NCI-H748 treated with DMSO at 0.1 percent for 48 hours (cell line): Measurements from ENCODE around the gene TDRD12.

ENCODE experiments used
- DNase-seq: peaks from one replicate; lab custom pipeline; 2025; lab: John Stamatoyannopoulos, UW

TDRD12 gene

DNA sequence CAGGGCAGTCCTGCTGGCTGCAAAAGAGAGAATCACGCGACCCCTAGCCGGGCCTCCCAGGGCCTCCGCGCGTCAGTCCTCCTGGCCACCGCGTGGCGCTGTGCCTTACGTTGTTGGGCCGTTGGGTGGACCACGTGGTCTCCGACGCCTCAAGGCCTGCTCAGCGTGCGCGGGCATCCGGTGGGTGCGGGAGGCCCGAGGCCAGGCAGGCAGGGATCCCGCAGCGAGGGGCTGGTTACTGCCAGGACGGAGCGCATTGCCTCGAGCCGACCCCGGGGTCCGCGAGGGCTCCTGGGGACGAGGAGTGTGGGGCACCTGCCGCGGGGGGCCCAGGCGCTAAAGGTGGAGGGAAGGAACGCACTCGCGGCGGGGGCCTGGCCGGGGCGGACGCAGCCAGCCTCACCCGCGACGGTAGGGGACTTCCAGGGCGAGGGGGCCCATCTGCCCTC, at the start of gene TDRD12:
Gene TDRD12 (plus strand): TSS at position 157 of the 449 bp plus-strand sequence. CDS start 306 bp downstream, outside the sequence.
- no peak for DNase-seq

DNA sequence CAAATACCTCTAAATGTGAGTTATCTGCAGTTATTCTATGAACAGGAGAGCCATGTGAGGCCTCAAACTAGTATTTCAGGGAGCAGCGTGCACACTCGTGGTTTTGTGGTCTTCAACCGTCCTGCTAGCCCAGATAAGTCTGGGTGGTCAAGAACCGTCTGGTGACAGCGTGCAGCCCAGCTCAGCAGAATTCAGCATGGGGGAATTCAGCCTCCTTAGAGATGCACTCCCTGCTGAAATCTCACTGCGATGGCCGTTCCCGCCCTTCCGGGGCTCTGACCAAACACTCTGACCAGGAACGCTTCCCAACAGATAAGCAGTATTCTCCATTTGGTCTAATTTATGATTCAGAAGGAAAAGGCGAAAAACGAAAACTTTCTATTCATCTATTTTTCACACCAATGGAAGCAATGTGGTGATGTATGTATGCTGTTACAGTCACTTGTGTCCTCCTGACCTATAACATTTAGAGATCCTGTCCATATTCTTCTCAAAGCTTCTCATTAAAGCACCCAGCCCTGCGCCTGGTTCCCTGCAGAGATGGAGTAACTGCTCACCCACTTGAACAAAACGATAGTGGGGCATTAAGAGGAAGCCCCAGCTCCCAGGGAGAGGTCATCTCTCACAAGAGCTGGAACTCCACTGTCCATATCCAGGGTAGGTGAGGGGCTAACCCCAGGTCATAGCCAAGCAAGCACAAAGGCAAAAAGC, 47.5 kb upstream of the TDRD12 start:
- no peak for DNase-seq

GRCh38 chr19:32672841-32673240, 46.7 kb upstream of the TDRD12 start:
- DNase-seq, result no peak

- no peak for DNase-seq
Observed at GRCh38 chr19:32673573-32673972, 46.0 kb upstream of the TDRD12 start.

DNA sequence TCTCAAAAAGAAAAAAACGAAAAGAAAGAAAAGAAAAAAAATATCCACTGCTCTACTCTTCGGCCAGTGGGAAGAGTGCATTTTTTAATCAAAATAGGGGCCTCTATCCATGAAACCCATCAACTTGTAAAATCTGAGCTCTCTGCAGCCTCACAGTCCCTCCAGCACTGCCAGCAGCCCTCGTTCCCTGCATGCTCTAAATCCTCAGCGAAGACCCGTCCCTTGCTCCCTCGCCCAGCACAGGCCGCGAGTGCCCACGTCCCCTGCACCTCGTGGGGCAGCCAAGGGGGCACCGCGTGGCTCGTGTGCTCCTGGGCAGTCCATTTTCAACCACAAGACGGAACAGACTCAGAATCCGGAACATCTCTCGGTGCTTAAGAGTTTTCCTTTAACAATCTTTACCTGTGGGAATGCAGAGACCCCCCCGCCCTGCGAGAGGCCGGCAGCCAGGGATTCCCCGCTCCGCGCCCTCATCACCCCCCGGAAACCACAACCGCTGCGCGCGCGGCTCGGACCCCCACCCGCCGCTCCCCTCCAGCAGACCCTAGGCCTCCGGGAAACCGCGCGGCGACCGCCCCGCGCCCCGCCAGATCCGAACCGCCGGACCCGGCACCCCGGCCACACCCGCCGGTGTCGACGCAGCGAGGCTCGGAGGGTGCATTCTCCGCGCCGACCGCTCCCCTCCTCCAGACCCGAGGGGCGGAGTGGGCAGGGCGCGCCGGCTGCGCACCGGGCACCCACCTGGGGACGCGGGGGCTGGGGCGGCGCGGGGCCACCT, 45.2 kb upstream of the TDRD12 start:
- no peak for DNase-seq

GRCh38 chr19:32674931-32675719, 44.4 kb upstream of the TDRD12 start, which contains the start of gene ANKRD27:
ANKRD27 (minus strand) TSS chr19:32675180; CDS start chr19:32659015, 16,165 bp downstream.
- DNase-seq, result peak; percentile 99

GRCh38 chr19:32675720-32676185, 43.8 kb upstream of the TDRD12 start, which contains the start of gene RGS9BP:
RGS9BP (plus strand) TSS chr19:32675848; CDS start chr19:32676264, 416 bp downstream.
- peak; percentile 24 for DNase-seq

DNA sequence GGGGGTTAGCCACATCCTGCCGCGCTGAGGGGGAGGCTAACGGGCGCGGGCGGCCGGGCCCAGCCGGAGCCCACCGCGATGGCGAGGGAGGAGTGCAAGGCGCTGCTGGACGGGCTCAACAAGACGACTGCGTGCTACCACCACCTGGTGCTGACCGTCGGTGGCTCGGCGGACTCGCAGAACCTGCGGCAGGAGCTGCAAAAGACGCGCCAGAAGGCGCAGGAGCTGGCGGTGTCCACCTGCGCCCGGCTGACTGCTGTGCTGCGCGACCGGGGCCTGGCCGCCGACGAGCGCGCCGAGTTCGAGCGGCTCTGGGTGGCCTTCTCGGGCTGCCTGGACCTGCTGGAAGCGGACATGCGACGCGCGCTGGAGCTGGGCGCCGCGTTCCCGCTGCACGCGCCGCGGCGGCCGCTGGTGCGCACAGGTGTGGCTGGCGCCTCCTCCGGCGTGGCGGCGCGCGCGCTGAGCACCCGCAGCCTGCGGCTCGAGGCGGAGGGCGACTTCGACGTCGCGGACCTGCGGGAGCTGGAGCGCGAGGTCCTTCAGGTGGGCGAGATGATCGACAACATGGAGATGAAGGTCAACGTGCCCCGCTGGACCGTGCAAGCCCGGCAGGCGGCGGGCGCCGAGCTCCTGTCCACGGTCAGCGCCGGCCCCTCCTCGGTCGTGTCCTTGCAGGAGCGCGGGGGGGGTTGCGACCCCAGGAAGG, 43.2 kb upstream of the TDRD12 start:
- peak; percentile 30 for DNase-seq

GRCh38 chr19:32676895-32677359, 42.6 kb upstream of the TDRD12 start:
- no peak for DNase-seq

DNA sequence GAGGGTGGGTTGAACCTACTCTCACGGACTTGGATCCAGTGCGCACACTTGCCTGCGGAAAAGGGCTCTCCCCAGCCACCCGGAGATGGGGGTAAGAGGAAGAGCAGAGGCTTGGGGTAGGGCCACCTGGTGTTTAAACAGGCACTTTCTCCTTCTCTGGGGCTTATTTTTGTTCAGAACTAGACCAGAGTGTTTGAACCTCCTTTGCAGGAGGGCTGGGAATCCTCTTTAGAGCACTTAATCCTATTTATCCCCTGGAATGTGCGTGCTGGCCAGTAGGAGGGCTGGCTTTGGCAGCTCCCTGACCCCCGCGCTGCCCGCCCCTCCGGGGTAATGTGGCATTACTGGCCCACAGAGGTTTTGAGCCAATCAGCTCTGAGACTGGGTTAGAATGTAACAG, 41.9 kb upstream of the TDRD12 start:
- DNase-seq, result no peak

DNA sequence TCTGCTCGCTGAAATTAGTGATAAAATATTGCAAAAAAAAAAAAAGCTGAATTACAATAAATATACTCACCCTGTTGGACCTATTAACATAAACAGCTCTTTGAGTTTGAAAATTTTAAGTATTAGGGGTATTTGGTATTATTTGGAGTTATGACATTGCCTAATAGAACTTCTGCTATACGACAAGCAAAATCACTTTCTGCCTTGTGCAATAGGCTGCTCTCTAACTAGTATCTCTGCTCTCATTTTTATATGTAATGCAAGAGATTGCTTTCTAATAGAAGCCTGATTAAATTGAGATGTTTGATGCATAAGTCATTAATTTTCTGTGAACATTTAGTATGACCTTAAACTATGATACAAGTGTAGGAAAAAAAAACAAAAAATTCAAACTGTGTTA, 38.6 kb upstream of the TDRD12 start:
- no peak for DNase-seq

- no peak for DNase-seq
Observed at GRCh38 chr19:32682317-32682716, 37.2 kb upstream of the TDRD12 start.

DNA sequence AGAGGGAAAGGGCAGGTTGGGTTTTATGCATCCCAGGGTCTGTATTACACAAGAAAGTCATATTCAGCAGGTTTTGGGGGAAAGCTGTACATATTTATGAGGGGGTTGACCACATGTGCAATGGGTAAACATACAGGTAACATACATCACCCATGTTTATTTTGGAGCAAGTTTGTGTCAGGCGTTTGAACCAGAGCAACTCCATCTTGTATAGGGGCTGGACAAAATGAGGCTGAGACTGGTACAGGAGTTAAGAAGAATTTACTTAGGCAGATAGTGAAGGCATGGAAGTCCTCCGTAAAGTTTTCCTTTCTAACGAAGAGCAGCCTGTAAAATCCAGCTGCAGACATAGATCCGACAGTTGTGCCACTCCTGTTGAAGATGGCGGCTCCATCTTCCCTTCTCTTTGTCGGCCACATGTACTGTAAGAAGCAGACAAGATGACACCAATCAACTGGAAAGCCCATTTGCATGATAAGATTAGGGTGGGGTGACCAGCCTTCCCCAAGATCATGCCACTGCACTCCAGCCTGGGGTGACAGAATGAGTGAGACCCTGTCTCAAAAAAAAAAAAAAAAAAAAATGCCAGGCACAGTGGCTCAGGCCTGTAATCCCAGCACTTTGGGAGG, 32.6 kb upstream of the TDRD12 start:
- no peak for DNase-seq

- DNase-seq, result no peak
Observed at GRCh38 chr19:32687681-32688080, 31.9 kb upstream of the TDRD12 start.

DNA sequence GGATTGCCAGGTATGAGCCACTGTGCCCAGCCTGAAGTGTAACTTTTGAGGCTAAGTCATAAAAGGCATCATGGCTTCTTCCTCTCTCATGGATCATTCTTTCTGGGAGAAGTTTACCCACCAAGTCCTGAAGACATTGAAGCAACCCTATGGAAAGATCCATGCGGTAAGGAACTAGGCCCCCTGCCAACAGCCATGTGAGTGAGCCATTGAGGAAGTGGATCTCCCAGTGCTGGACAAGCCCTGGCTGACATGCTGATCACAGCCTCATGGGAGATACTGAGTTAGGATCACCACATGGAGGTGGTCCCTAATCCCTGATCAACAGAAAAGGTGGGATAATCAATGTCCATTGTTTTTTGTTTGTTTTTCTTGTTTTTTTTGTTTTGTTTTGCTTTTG, 31.3 kb upstream of the TDRD12 start:
- DNase-seq, result no peak

DNA sequence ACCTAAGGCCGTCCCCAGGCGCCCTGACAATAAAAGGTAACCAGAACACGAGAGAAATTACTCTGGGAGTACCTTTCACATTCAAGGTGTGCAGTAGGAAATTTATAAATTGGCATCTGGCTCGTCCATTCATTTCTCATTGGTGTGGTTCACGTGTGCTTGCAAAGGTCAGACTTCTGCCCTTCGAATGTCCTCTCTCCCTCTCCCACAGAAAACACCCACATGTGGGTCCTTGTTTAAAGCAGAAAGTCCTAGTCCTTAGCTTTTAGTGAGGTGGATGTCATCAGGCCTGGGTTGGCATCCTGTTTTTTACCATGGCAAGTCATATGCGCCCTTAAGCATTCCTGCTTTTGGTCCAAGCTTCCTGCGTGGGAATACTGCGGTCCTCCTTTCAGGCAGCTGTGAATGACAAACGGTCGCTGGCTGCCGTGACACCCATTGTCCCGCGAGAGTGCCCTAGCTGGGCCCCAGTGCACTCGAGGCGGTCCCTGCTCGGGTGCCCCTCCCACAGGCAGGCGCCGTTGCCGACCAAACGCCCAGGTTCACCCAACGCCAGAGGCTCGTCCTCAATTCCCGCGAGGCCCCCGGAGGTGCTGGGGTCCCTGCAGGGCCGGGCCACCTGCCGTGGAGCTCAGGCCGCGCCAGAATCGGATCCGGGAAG, 28.1 kb upstream of the TDRD12 start, which contains the start of gene NUDT19:
Gene NUDT19 (plus strand): TSS at position 531 of the 661 bp plus-strand sequence. CDS start 140 bp downstream, outside the sequence.
- DNase-seq, result no peak

DNA sequence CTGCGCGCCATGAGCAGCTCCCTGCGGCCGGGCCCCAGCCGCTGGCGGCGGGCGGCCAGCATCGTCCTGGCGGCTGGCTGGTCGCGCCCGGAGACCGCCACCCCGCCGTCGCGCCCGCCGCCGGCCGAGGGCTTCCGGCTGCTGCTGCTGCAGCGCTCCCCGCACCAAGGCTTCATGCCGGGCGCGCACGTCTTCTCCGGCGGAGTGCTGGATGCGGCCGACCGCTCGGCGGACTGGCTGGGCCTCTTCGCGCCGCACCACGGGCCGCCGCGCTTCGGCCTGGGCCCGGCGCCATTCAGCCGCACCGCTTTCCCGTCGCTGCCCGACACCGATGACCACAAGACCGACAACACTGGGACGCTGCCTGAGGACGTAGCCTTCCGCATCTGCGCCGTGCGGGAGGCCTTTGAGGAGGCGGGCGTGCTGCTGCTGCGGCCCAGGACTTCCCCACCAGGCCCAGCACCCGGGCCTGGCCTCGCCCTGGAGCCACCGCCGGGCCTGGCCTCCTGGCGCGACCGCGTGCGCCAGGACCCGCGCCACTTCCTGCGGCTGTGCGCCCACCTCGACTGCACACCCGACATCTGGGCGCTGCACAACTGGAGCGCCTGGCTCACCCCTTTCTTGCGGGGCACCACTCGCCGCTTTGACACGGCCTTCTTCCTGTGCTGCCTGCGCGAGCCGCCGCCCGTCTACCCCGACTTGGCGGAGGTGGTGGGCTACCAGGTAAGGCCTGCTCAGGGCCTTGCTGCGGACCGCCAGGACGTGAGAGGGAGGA, 27.4 kb upstream of the TDRD12 start:
- no peak for DNase-seq

GRCh38 chr19:32692727-32693061, 26.9 kb upstream of the TDRD12 start:
- DNase-seq, result no peak
